Stomach (tissue), 9 donors: ENCODE data around the gene SMURF1. TPM values are rescaled to one million over a fixed set of nuclear protein-coding genes. Genes with fewer than 3 reads are reported as not detected.
A peak's percentile ranks its signal among the peaks of the same experiment; 100 is the strongest.

Experiments used
- DNase-seq, 2 donors: peaks; one replicate each; pipeline versions ENCODE4 v3.0.0 to v3.0.0-alpha.2; 2013 to 2019
- H3K27ac ChIP-seq, 5 donors: fragments of 200-600 bp in 4 of 5; sonication (generic) in 4 of 5; one replicate each; pipeline ENCODE4 v1.5.1; 2013 to 2019; ENCODE audit warnings: mild to moderate bottlenecking in 1 of 5, moderate library complexity in 1 of 5
- H3K27me3 ChIP-seq, 3 donors: fragments of 200-600 bp; sonication (generic); one replicate each; pipeline ENCODE4 v1.5.1; 2017 to 2019; ENCODE audit warnings: mixed run types in 1 of 3
- H3K36me3 ChIP-seq, 4 donors: fragments of 200-600 bp; sonication (generic); 1 replicate in 3 of 4; 2 replicates in 1 of 4; pipeline ENCODE4 v1.5.1; 2016 to 2019
- H3K4me1 ChIP-seq, 4 donors: fragments of 200-600 bp; sonication (generic); one replicate each; pipeline ENCODE4 v1.5.1; 2016 to 2019
- H3K4me3 ChIP-seq, 4 donors: fragments of 200-600 bp; sonication (generic) in 3 of 4; one replicate each; pipeline ENCODE4 v1.5.1; 2016 to 2019; ENCODE audit warnings: mild to moderate bottlenecking in 1 of 4
- H3K9me3 ChIP-seq, 4 donors: fragments of 200-600 bp; sonication (generic); one replicate each; pipeline ENCODE4 v1.5.1; 2016 to 2019
- CTCF ChIP-seq, 7 experiments: fragments of 450-650 bp in 4 of 7; fragments of 200-600 bp in 3 of 7; sonication (generic) in 3 of 7; IDR thresholded peaks; one replicate each; pipeline ENCODE4 v1.5.1; 2016 to 2019; ENCODE audit warnings: antibody characterized with exemption in 7 of 7, control low read depth in 2 of 7, mild to moderate bottlenecking in 1 of 7
- EP300 ChIP-seq: sonication (generic); formaldehyde crosslinking; IDR thresholded peaks from one replicate; pipeline ENCODE4 v1.6.1; 2017; ENCODE audit warnings: antibody characterized with exemption
- POLR2A ChIP-seq, 4 donors: fragments of 450-650 bp; IDR thresholded peaks; one replicate each; pipeline ENCODE4 v1.6.1; 2016; ENCODE audit warnings: antibody characterized with exemption in 4 of 4, control low read depth in 2 of 4, mild to moderate bottlenecking in 1 of 4, moderate library complexity in 1 of 4
- POLR2AphosphoS5 ChIP-seq, 3 donors: sonication (generic); formaldehyde crosslinking; IDR thresholded peaks; one replicate each; pipeline ENCODE4 v1.6.1; 2016; ENCODE audit warnings: antibody characterized with exemption in 3 of 3
- WGBS, 5 donors: extraction: QIAGEN DNeasy Blood & Tissue Kit in 3 of 5; methylation state at CpG; one replicate each; pipeline versions ENCODE4 v1.1.5 to v1.1.7; 2013 to 2018; 5-methylcytosine and 5-hydroxymethylcytosine counted together
- intact Hi-C: fragments of 100-400 bp; cut with DNase I; formaldehyde crosslinking; loops from one replicate; pipeline ENCODE4 v1.15.1; 2023; ENCODE audit warnings: low total_unique reads
- polyA plus RNA-seq, 3 donors: library from polyadenylated mRNA; stranded (reverse); fragments of 200-250 nt; gene quantifications; one replicate each; pipeline ENCODE4 v1.2.3, GENCODE V29; 2013
- total RNA-seq, 5 donors: library from RNA; depleted of rRNA; stranded (reverse); fragments of >200 nt; gene quantifications; one replicate each; pipeline versions ENCODE4 v1.1.0 to v1.2.3, GENCODE V29; 2014 to 2016
- donor health status: healthy with polysubstance abuse.
- donor health status: Bipolar disorder and iron deficiency.
- donor health status: healthy.

SMURF1 gene
- total and polyA plus RNA-seq, 8 donors = 8.0 to 46.8 (median 31.8) TPM

GRCh38 chr7:99027241-99027640 is 116.7 kb downstream of the SMURF1 start:
- TF ChIP-seq EP300 (no peak), CTCF (IDR thresholded peaks at IDR 0.05) (no peak), POLR2A (IDR thresholded peaks at IDR 0.05) (no peak), POLR2AphosphoS5 (IDR thresholded peaks at IDR 0.05) (no peak)
- Histone ChIP-seq H3K36me3 (peaks cover 44 to 53% (median 52%) of the 10 kb centered on the region in 4 donors), H3K27me3 (no peaks in the 10 kb centered on the region), H3K4me3 (no peak overlapping the region), H3K4me1 (peaks cover 2 to 30% (median 5%) of the 10 kb centered on the region in 4 donors), H3K9me3 (peaks cover 0 to 6% (median 0%) of the 10 kb centered on the region in 4 donors), H3K27ac (no peak overlapping the region)
- DNase-seq = no peak
- WGBS, 5 donors = 56 to 79% (median 61%) methylated on average over 3 of the region's 3 CpGs
- intact Hi-C loops = no loop called here

- TF ChIP-seq EP300 (no peak), POLR2A (IDR thresholded peaks at IDR 0.05) (no peak), CTCF (IDR thresholded peaks at IDR 0.05) (no peak), POLR2AphosphoS5 (IDR thresholded peaks at IDR 0.05) (no peak)
- Histone ChIP-seq H3K27ac (peak overlapping the region in 1 of 5 donors; percentile 62), H3K9me3 (no peaks in the 10 kb centered on the region), H3K27me3 (no peaks in the 10 kb centered on the region), H3K4me3 (no peak overlapping the region), H3K36me3 (peaks cover 17 to 34% (median 30%) of the 10 kb centered on the region in 4 donors), H3K4me1 (peaks cover 9 to 50% (median 15%) of the 10 kb centered on the region in 4 donors)
- intact Hi-C loops = no loop called here
- DNase-seq = no peak
These were observed 119.8 kb downstream of the SMURF1 start for GRCh38 chr7:99024066-99024465.

GRCh38 chr7:99021941-99022560 is 121.9 kb downstream of the SMURF1 start:
- Histone ChIP-seq H3K27ac (peak overlapping the region; percentile 11 to 71 (median 30)), H3K9me3 (no peaks in the 10 kb centered on the region), H3K4me1 (peaks cover 9 to 50% (median 15%) of the 10 kb centered on the region in 4 donors), H3K36me3 (peaks cover 0 to 16% (median 11%) of the 10 kb centered on the region in 4 donors), H3K4me3 (no peak overlapping the region), H3K27me3 (no peaks in the 10 kb centered on the region)
- TF ChIP-seq POLR2A (IDR thresholded peaks at IDR 0.05) (no peak), POLR2AphosphoS5 (IDR thresholded peaks at IDR 0.05) (no peak), CTCF (IDR thresholded peaks at IDR 0.05) (no peak), EP300 (no peak)
- intact Hi-C loops = no loop called here
- WGBS, 5 donors = 26 to 61% (median 41%) methylated on average over 3 of the region's 3 CpGs
- DNase-seq = peak in 1 of 2 donors; percentile 31

GRCh38 chr7:99020413-99020715 is 123.5 kb downstream of the SMURF1 start:
- Histone ChIP-seq H3K4me1 (peaks cover 9 to 50% (median 15%) of the 10 kb centered on the region in 4 donors), H3K4me3 (no peak overlapping the region), H3K9me3 (no peaks in the 10 kb centered on the region), H3K27me3 (no peaks in the 10 kb centered on the region), H3K36me3 (peaks cover 0 to 24% (median 18%) of the 10 kb centered on the region in 4 donors), H3K27ac (peak overlapping the region in 3 of 5 donors; percentile 4 to 49 (median 15))
- DNase-seq = no peak
- intact Hi-C loops = no loop called here
- WGBS, 5 donors = 64 to 87% (median 75%) methylated on average over 3 of the region's 3 CpGs
- TF ChIP-seq POLR2AphosphoS5 (IDR thresholded peaks at IDR 0.05) = no peak
- no peak for TF ChIP-seq CTCF (IDR thresholded peaks at IDR 0.05)
- TF ChIP-seq EP300 = no peak
- TF ChIP-seq POLR2A (IDR thresholded peaks at IDR 0.05) = no peak
